ENCODE results near the gene TRIM10.

Gene TRIM10, protein sequence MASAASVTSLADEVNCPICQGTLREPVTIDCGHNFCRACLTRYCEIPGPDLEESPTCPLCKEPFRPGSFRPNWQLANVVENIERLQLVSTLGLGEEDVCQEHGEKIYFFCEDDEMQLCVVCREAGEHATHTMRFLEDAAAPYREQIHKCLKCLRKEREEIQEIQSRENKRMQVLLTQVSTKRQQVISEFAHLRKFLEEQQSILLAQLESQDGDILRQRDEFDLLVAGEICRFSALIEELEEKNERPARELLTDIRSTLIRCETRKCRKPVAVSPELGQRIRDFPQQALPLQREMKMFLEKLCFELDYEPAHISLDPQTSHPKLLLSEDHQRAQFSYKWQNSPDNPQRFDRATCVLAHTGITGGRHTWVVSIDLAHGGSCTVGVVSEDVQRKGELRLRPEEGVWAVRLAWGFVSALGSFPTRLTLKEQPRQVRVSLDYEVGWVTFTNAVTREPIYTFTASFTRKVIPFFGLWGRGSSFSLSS

GRCh38 chr6:30160785-30161531, at the start of gene TRIM10:
Gene TRIM10, minus strand, starts transcription at chr6:30161211. Its CDS starts 353 bp downstream, at chr6:30160858.
- no peak for DNase-seq (ENCODE audit: low read depth in 2 of 2)

- no peak for DNase-seq (ENCODE audit: low read depth in 2 of 2)
Observed at GRCh38 chr6:30207619-30208295, 46.7 kb upstream of the TRIM10 start.

GRCh38 chr6:30206799-30207618, 46.0 kb upstream of the TRIM10 start:
- DNase-seq (ENCODE audit: low read depth in 2 of 2), result no peak

DNA sequence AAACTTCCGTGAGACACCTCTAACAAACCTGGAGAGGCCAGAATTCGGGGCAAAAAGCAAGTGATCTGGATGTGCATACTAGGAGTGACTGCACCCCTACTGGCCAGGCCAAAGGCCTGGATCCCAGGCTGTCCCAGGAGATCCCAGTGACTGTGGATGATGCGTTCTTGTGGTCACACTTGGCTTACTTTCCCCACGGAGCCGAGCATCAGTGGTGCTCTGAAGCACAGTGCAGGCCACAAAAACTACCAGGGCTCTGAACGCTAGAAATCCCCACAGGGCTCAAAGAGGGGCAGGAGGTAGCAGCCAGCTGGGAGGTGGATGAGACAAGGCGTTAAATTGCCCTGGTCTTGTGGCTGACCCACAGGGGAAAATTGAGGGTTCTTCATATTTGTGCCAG, 45.1 kb upstream of the TRIM10 start:
- DNase-seq (ENCODE audit: low read depth in 2 of 2), result no peak

- no peak for DNase-seq (ENCODE audit: low read depth in 2 of 2)
Observed at GRCh38 chr6:30204116-30204515, 43.1 kb upstream of the TRIM10 start.

DNA sequence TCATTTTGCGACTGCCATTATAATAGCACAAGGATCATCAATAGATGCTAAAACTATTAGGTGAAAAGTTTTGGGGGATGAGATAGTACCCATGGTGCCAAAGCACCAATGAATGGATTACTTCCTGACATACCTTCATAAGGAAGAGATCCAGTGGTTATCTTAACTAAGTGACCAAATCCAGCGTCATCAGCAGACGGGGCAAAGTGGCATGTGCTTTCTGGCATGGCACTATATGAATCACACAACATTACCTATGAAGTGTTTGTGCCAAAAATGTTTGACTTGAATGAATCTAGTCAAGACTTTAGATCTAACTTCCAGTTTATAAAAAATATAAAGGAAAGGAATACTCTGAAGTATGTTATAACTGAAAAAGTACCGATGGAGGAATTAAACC, 41.4 kb upstream of the TRIM10 start:
- no peak for DNase-seq (ENCODE audit: low read depth in 2 of 2)

GRCh38 chr6:30200551-30201281, 39.7 kb upstream of the TRIM10 start:
- DNase-seq (ENCODE audit: low read depth in 2 of 2), result no peak

- DNase-seq (ENCODE audit: low read depth in 2 of 2), result no peak
Observed at GRCh38 chr6:30198166-30199084, 37.4 kb upstream of the TRIM10 start.

DNA sequence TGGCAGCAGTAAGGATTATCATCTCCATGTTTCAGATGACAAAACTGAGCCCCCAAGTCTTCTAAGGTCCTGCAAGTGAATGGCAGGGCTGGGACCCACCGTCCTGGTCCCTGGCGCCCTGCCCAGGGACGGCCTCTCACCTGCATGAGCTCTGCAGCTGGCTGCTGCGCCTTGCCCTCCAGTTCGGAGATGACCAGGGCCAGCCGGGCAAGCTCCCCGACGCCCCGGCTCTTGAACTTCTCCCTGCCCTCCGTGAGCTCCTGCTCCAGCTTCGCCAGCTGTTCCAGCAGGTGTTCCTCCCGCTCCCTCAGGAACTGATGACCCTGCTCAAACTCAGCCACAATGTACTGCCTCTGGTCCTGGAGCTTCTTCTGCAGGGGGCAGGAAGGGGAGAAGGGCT, 35.4 kb upstream of the TRIM10 start:
- DNase-seq (ENCODE audit: low read depth in 2 of 2), result no peak

DNA sequence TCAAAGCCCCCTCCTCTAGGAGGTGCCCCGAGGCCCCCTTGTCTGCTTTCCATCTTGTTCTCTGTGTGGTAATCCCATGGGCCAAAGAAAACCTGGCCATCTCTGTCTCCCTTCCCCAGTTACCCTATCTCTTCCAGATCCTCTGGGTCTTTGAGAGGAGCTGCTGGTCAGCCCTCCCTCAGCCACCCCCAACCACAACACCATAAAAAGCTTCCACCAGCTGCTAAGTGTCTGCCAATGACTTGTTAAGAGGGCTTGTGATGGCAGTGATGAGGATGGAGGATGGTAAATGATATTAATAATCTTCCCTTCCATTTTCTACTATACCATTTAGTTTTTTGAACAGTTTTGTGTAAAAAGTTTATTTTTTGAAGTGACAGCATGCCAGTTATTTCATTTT, 34.9 kb upstream of the TRIM10 start:
- no peak for DNase-seq (ENCODE audit: low read depth in 2 of 2)

DNA sequence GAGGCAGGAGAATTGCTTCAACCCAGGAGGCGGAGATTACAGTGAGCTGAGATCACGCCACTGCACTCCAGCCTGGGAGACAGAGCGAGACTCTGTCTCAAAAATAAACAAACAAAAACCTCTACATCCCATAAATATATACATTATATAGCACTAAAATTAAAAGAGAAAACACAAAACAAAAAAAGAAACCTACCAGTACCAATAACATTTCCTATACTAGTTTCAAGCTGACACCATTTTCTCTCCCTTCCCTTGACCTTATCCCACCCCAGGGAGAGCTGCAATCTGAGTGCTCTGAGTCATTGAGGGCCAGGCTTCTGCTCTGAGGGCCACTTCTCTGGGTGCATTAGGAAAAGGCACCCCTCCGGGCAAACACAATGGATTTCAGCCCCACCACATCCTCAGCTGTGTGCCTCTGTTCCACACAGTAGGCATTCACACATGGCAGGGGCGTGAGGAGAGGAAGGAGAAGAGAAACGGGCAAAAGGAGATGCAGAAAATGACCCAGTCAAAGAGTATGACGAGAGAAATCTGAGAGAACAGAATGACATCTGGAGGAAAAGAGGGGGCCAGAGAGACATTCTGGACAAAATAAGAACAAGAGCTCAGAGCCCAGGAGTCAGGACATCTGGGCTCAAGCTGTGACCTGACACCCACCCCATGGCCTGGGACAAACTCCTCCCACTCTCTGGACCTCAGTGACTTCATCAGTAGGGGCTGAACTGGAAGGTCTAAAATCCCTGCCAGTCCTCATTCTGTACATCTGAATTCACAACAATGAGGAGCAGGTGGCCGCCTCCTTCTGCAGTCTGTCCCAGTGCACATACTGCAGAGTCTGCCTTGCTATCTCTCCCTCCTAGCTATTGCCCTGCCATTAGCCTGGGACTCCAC, 34.0 kb upstream of the TRIM10 start:
- DNase-seq (ENCODE audit: low read depth in 2 of 2), result no peak

DNA sequence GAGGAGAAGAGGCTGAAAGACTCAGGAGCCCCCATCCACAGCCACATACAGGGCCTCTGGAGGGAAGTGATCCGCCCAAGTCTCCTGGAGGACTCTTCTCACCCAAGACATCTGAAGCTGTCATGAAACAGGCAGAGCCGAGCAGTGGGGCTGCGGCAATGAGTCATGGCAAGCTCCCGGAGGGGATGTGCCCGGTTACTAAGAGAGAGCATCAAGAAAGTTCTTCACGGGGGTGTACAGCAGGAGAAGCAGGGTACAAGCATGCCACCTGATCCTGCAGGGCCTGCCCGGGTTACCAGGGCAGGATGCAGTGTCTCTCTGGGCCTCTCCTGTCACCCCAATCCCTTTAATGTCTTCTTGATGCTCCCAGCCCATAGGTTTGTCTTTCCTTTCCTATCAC, 31.1 kb upstream of the TRIM10 start:
- DNase-seq (ENCODE audit: low read depth in 2 of 2), result no peak

DNA sequence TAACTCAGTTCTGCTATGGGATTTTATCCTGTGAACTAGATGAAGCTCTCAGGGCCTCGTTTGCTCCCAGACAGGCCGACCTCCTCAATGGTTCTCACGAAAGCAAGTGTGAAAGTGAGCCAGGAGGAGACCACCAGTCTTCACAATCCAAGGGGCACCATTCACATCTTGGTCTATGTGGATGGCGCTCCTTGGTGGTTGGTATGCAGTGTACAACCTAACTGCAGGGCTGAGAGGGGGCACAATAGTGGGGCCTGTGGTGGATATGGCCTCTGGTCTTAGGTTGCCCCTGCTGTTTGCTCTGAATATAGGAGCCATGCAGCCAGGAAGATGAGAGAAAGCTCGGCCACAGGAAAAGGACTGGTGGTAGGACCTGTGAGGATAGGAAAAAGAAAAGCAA, 27.5 kb upstream of the TRIM10 start:
- DNase-seq (ENCODE audit: low read depth in 2 of 2), result no peak

- no peak for DNase-seq (ENCODE audit: low read depth in 2 of 2)
Observed at GRCh38 chr6:30185846-30186484, 25.0 kb upstream of the TRIM10 start.

GRCh38 chr6:30184417-30185031, 23.5 kb upstream of the TRIM10 start:
- DNase-seq (ENCODE audit: low read depth in 2 of 2), result no peak

- no peak for DNase-seq (ENCODE audit: low read depth in 2 of 2)
Observed at GRCh38 chr6:30180145-30180544, 19.1 kb upstream of the TRIM10 start.

GRCh38 chr6:30178837-30179236, 17.8 kb upstream of the TRIM10 start:
- no peak for DNase-seq (ENCODE audit: low read depth in 2 of 2)

DNA sequence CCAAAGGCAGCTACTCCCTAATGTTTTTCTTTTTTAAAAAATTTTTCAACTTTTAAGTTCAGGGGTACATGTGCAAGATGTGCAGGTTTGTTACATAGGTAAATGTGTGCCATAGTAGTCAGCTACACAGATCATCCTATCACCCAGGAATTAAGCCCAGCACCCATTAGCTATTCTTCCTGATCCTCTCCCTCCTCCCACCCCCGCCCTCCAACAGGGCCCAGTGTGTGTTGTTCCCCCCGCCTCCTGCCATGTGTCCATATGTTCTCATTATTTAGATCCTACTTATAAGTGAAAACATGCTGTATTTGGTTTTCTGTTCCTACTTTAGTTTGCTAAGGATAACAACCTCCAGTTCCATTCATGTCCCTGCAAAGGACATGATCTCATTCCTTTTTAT, 14.8 kb upstream of the TRIM10 start:
- DNase-seq (ENCODE audit: low read depth in 2 of 2), result no peak
